Liver (tissue), 9 donors: Measurements from ENCODE around the gene RNF10. TPM values are rescaled to one million over a fixed set of nuclear protein-coding genes. Genes with fewer than 3 reads are reported as not detected.
"Not testable (repeated sequence)": the region's sequence is repeated elsewhere in the genome, so short reads cannot be mapped to it uniquely, and the experiment has no call there.

Experiments
- DNase-seq: peaks from one replicate; pipeline ENCODE4 v3.0.0-alpha.2; 2017; ENCODE audit warnings: low spot score
- H3K27ac ChIP-seq, 2 donors: one replicate each; pipeline ENCODE4 v1.7.0; 2013; ENCODE audit warnings: inconsistent platforms in 2 of 2, low read length in 2 of 2, control low read depth in 1 of 2, low read depth in 1 of 2, mild to moderate bottlenecking in 1 of 2
- H3K27me3 ChIP-seq, 4 donors: one replicate each; pipeline versions ENCODE4 v1.6.1 to v1.7.0; 2013; ENCODE audit warnings: low read length in 3 of 4, inconsistent platforms in 1 of 4, mild to moderate bottlenecking in 1 of 4, moderate library complexity in 1 of 4; ENCODE audit not compliant: control insufficient read depth in 4 of 4, insufficient read depth in 4 of 4
- H3K36me3 ChIP-seq, 4 donors: one replicate each; pipeline versions ENCODE4 v1.6.1 to v1.7.0; 2013; ENCODE audit warnings: low read length in 3 of 4, mild to moderate bottlenecking in 3 of 4, low read depth in 1 of 4, moderate library complexity in 1 of 4; ENCODE audit not compliant: control insufficient read depth in 4 of 4, insufficient read depth in 3 of 4
- H3K4me1 ChIP-seq, 4 donors: one replicate each; pipeline versions ENCODE4 v1.6.1 to v1.7.0; 2013; ENCODE audit warnings: low read length in 3 of 4, mild to moderate bottlenecking in 3 of 4, moderate library complexity in 1 of 4; ENCODE audit not compliant: control insufficient read depth in 4 of 4, insufficient read depth in 4 of 4
- H3K4me3 ChIP-seq, 3 donors: one replicate each; pipeline versions ENCODE4 v1.6.1 to v1.7.0; 2013; ENCODE audit warnings: low read length in 3 of 3, control low read depth in 1 of 3, low read depth in 1 of 3, mild to moderate bottlenecking in 1 of 3
- H3K9ac ChIP-seq, 2 donors: one replicate each; pipeline ENCODE4 v1.7.0; 2013; ENCODE audit warnings: low read length in 2 of 2, mild to moderate bottlenecking in 2 of 2, moderate library complexity in 2 of 2, control low read depth in 1 of 2, low read depth in 1 of 2
- H3K9me3 ChIP-seq, 4 donors: one replicate each; pipeline versions ENCODE4 v1.6.1 to v1.7.0; 2013; ENCODE audit warnings: low read length in 3 of 4; ENCODE audit not compliant: control insufficient read depth in 4 of 4
- FOXA1 ChIP-seq: IDR thresholded peaks from 2 replicates; pipeline ENCODE4 v1.6.1; 2016; ENCODE audit warnings: antibody characterized with exemption
- FOXA2 ChIP-seq: IDR thresholded peaks from 2 replicates; pipeline ENCODE4 v1.6.1; 2016; ENCODE audit warnings: antibody characterized with exemption
- GABPA ChIP-seq, 2 donors: IDR thresholded peaks in 1 of 2; conservative IDR thresholded peaks in 1 of 2; 2 replicates each; pipeline ENCODE4 v1.6.1; 2016; ENCODE audit warnings: antibody characterized with exemption in 2 of 2, mild to moderate bottlenecking in 1 of 2, moderate library complexity in 1 of 2
- HNF4A ChIP-seq, 2 donors: conservative IDR thresholded peaks; 2 replicates each; pipeline ENCODE4 v1.6.1; 2016; ENCODE audit warnings: antibody characterized with exemption in 2 of 2, mild to moderate bottlenecking in 2 of 2
- HNF4G ChIP-seq: IDR thresholded peaks from 2 replicates; pipeline ENCODE4 v1.6.1; 2016; ENCODE audit warnings: antibody characterized with exemption
- SP1 ChIP-seq: IDR thresholded peaks from 2 replicates; pipeline ENCODE4 v1.6.1; 2018; ENCODE audit warnings: antibody characterized with exemption, mild to moderate bottlenecking
- YY1 ChIP-seq: IDR thresholded peaks from 2 replicates; pipeline ENCODE4 v1.6.1; 2016; ENCODE audit warnings: antibody characterized with exemption, mild to moderate bottlenecking
- whole genome bisulfite sequencing: extraction: QIAGEN DNeasy Blood & Tissue Kit; methylation state at CpG from one replicate; pipeline ENCODE4 v1.1.7; 2013; 5-methylcytosine and 5-hydroxymethylcytosine counted together
- polyA plus RNA-seq, 2 donors: library from polyadenylated mRNA; stranded (reverse) in 1 of 2; unstranded in 1 of 2; fragments of 200-250 nt in 1 of 2; fragments of >200 nt in 1 of 2; fragmentation: Nextera tagmentation in 1 of 2; extraction: Ambion mirVana in 1 of 2; gene quantifications; one replicate each; pipeline versions ENCODE4 v1.2.1 to v1.2.3, GENCODE V29; 2013 to 2015
- total RNA-seq, 2 donors: library from RNA; depleted of rRNA; stranded (reverse); fragments of >200 nt; gene quantifications; one replicate each; pipeline ENCODE4 v1.2.3, GENCODE V29; 2014
- TF ChIP-seq, protein P1 (sequence below): fragments of 150-350 bp; IDR thresholded peaks from 2 replicates; pipeline ENCODE4 v1.5.1; 2017; ENCODE audit warnings: improper control_type of control experiment, low read depth, low read length; ENCODE audit not compliant: missing input control
- TF ChIP-seq, protein P2 (sequence below): IDR thresholded peaks from 2 replicates; pipeline ENCODE4 v1.6.1; 2016; ENCODE audit warnings: antibody characterized with exemption
- TF ChIP-seq, protein P3 (sequence below): IDR thresholded peaks from 2 replicates; pipeline ENCODE4 v1.6.1; 2016; ENCODE audit warnings: antibody characterized with exemption, mild to moderate bottlenecking
- donor health status: healthy.
- donor health status: healthy.
- donor health status: healthy.
- donor health status: healthy.
- donor health status: healthy.

RNF10 gene
- total and polyA plus RNA-seq, 4 donors, result 48.0 to 157 (median 75.6) TPM

DNA sequence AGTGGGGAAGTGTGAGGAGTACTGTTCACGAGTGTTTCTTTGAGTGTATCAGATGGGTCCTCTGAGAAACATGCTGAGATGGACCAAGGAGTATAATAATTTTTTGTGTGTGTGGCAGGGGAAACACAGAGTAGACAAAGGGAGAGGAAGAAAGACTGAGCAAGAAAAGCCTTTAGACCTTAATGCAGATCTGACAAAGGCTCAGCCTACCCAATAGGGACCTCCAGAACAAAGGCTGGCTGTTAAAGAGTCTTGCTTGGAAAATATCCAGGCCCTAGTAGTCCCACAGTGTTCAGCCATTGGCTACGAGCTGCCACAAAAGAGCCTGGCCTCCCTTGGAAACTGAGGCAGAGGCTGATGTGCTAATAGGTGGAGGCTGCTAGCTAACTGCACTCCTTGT is 18.7 kb upstream of the RNF10 start (continued):
- TF ChIP-seq, protein P1, sequence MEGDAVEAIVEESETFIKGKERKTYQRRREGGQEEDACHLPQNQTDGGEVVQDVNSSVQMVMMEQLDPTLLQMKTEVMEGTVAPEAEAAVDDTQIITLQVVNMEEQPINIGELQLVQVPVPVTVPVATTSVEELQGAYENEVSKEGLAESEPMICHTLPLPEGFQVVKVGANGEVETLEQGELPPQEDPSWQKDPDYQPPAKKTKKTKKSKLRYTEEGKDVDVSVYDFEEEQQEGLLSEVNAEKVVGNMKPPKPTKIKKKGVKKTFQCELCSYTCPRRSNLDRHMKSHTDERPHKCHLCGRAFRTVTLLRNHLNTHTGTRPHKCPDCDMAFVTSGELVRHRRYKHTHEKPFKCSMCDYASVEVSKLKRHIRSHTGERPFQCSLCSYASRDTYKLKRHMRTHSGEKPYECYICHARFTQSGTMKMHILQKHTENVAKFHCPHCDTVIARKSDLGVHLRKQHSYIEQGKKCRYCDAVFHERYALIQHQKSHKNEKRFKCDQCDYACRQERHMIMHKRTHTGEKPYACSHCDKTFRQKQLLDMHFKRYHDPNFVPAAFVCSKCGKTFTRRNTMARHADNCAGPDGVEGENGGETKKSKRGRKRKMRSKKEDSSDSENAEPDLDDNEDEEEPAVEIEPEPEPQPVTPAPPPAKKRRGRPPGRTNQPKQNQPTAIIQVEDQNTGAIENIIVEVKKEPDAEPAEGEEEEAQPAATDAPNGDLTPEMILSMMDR, result no peak
- TF ChIP-seq GABPA (IDR thresholded peaks at IDR 0.05 in 1 of 2, conservative IDR thresholded peaks at IDR 0.05 in 1 of 2) (no peak), YY1 (no peak), HNF4G (no peak), SP1 (no peak)
- TF ChIP-seq, protein P2, sequence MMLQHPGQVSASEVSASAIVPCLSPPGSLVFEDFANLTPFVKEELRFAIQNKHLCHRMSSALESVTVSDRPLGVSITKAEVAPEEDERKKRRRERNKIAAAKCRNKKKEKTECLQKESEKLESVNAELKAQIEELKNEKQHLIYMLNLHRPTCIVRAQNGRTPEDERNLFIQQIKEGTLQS, result no peak

DNA sequence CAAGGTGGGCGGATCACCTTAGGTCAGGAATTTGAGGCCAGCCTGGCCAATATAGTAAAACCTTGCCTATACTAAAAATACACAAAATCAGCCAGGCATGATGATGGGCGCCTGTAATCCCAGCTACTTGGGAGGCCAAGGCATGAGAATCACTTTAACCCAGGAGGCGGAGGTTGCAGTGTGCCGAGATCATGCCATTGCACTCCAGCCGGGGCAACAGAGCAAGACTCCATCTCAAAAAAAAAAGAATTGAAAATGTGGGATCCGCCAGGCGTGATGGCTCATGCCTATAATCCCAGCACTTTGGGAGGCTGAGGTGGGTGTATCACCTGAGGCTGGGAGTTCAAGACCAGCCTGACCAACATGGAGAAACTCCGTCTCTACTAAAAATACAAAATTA is 14.8 kb upstream of the RNF10 start:
- H3K36me3 ChIP-seq, result peaks cover 8 to 22% (median 17%) of the 10 kb centered on the region in 4 donors
- H3K27me3 ChIP-seq, H3K9ac ChIP-seq, DNase-seq, H3K4me1 ChIP-seq, H3K27ac ChIP-seq, H3K9me3 ChIP-seq, H3K4me3 ChIP-seq: not testable (repeated sequence)
- WGBS, result 97% methylated on average over 8 of the region's 8 CpGs

DNA sequence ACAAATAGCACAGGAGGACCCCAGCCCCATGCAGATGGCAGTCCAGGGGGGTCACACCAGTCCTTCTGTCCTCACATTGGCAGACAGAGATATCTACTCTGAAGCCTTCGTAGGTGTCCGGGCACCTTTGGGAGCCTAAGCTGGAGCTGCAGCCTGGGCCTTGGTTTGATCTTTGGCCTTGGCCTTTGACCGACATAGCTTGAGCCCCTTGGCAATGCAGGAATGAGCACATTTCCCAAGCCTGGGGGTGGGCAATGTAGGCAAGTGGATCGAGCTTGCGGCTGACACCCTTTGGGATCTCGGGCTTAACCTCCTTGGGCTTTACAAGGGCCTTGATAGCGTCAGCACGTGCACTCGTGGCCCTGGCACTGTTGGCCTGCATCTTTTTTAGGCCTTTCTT is 11.6 kb upstream of the RNF10 start:
- DNase-seq, result no peak
- peaks cover 0 to 5% (median 2%) of the 10 kb centered on the region in 4 donors for H3K36me3 ChIP-seq
- no peak overlapping the region for H3K4me3 ChIP-seq
- H3K9me3 ChIP-seq, result no peaks in the 10 kb centered on the region
- peaks cover 0 to 6% (median 4%) of the 10 kb centered on the region in 4 donors for H3K4me1 ChIP-seq
- WGBS, result 72% methylated on average over 9 of the region's 9 CpGs
- TF ChIP-seq YY1, result no peak
- peak in 1 of 2 donors; percentile 6 for TF ChIP-seq HNF4A (conservative IDR thresholded peaks at IDR 0.05)
- no peak for TF ChIP-seq FOXA1
- no peak for TF ChIP-seq FOXA2
- TF ChIP-seq, protein P3, sequence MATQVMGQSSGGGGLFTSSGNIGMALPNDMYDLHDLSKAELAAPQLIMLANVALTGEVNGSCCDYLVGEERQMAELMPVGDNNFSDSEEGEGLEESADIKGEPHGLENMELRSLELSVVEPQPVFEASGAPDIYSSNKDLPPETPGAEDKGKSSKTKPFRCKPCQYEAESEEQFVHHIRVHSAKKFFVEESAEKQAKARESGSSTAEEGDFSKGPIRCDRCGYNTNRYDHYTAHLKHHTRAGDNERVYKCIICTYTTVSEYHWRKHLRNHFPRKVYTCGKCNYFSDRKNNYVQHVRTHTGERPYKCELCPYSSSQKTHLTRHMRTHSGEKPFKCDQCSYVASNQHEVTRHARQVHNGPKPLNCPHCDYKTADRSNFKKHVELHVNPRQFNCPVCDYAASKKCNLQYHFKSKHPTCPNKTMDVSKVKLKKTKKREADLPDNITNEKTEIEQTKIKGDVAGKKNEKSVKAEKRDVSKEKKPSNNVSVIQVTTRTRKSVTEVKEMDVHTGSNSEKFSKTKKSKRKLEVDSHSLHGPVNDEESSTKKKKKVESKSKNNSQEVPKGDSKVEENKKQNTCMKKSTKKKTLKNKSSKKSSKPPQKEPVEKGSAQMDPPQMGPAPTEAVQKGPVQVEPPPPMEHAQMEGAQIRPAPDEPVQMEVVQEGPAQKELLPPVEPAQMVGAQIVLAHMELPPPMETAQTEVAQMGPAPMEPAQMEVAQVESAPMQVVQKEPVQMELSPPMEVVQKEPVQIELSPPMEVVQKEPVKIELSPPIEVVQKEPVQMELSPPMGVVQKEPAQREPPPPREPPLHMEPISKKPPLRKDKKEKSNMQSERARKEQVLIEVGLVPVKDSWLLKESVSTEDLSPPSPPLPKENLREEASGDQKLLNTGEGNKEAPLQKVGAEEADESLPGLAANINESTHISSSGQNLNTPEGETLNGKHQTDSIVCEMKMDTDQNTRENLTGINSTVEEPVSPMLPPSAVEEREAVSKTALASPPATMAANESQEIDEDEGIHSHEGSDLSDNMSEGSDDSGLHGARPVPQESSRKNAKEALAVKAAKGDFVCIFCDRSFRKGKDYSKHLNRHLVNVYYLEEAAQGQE, result no peak
- no peak overlapping the region for H3K9ac ChIP-seq
- no peaks in the 10 kb centered on the region for H3K27me3 ChIP-seq
- no peak overlapping the region for H3K27ac ChIP-seq
